ENCODE results near the gene RPL37A.

Gene RPL37A

GRCh38 chr2:216491793-216492596 is 6.6 kb upstream of the RPL37A start:
- DNase-seq: no peak

GRCh38 chr2:216492597-216493333 is 5.9 kb upstream of the RPL37A start:
- no peak for DNase-seq

- no peak for DNase-seq
Measured at GRCh38 chr2:216493334-216493685, 5.3 kb upstream of the RPL37A start.

- no peak for DNase-seq
Measured at GRCh38 chr2:216495656-216496055, 3.0 kb upstream of the RPL37A start.

GRCh38 chr2:216497382-216498069 is 1.1 kb upstream of the RPL37A start:
- DNase-seq: no peak

GRCh38 chr2:216498070-216498378 is 620 bp upstream of the RPL37A start:
- DNase-seq: no peak

GRCh38 chr2:216499641-216500218 is 1.1 kb downstream of the RPL37A start:
- DNase-seq: no peak

GRCh38 chr2:216500572-216500971 is 1.9 kb downstream of the RPL37A start:
- no peak for DNase-seq

- DNase-seq: no peak
Measured at GRCh38 chr2:216501854-216502253, 3.2 kb downstream of the RPL37A start.

GRCh38 chr2:216502381-216503158 is 3.9 kb downstream of the RPL37A start:
- DNase-seq: no peak

GRCh38 chr2:216503159-216503629 is 4.5 kb downstream of the RPL37A start:
- no peak for DNase-seq

- DNase-seq: no peak
Measured at GRCh38 chr2:216503697-216504375, 5.2 kb downstream of the RPL37A start.

- DNase-seq: no peak
Measured at GRCh38 chr2:216504376-216504762, 5.7 kb downstream of the RPL37A start.

- DNase-seq: no peak
Measured at GRCh38 chr2:216505133-216506106, 6.8 kb downstream of the RPL37A start.

GRCh38 chr2:216507220-216508160 is 8.8 kb downstream of the RPL37A start:
- DNase-seq: no peak

GRCh38 chr2:216508229-216508628 is 9.6 kb downstream of the RPL37A start:
- DNase-seq: no peak

- no peak for DNase-seq
Measured at GRCh38 chr2:216516730-216517350, 18.2 kb downstream of the RPL37A start.

- DNase-seq: no peak
Measured at GRCh38 chr2:216517447-216518225, 19.0 kb downstream of the RPL37A start.
